DOHH2 (cell line): Measurements from ENCODE around the gene CTCF.
A peak's percentile ranks its signal among the peaks of the same experiment; 100 is the strongest.

Experiments
- H3F3A ChIP-seq: fragments of 200-600 bp; sonication (generic), shearing (Covaris generic); 2 replicates; pipeline ENCODE4 v1.6.0; 2016; ENCODE audit warnings: antibody characterized with exemption, mild to moderate bottlenecking; ENCODE audit not compliant: control insufficient read depth, insufficient read depth
- H3K27ac ChIP-seq: fragments of 200-600 bp; sonication (generic); 2 replicates; pipeline ENCODE4 v1.5.1; 2014; ENCODE audit warnings: low read depth, mild to moderate bottlenecking, low read length, moderate library complexity
- H3K27me3 ChIP-seq: fragments of 200-600 bp; sonication (generic); 2 replicates; pipeline ENCODE4 v1.6.1; 2014; ENCODE audit warnings: mild to moderate bottlenecking, low read length, mixed read lengths; ENCODE audit not compliant: control insufficient read depth
- H3K36me3 ChIP-seq: fragments of 200-600 bp; sonication (generic); 2 replicates; pipeline ENCODE4 v1.6.1; 2014; ENCODE audit warnings: mild to moderate bottlenecking, low read length, moderate library complexity, mixed read lengths; ENCODE audit not compliant: control insufficient read depth
- H3K4me1 ChIP-seq: fragments of 200-600 bp; sonication (generic); 2 replicates; pipeline ENCODE4 v1.6.1; 2014; ENCODE audit warnings: mild to moderate bottlenecking, low read length, mixed read lengths; ENCODE audit not compliant: control insufficient read depth
- H3K4me2 ChIP-seq: fragments of 200-600 bp; sonication (generic); 2 replicates; pipeline ENCODE4 v1.6.0; 2014; ENCODE audit warnings: mild to moderate bottlenecking, low read length, moderate library complexity
- H3K4me3 ChIP-seq: fragments of 200-600 bp; sonication (generic); 2 replicates; pipeline ENCODE4 v1.5.1; 2014; ENCODE audit warnings: mild to moderate bottlenecking, low read length, mixed read lengths
- H3K79me2 ChIP-seq: fragments of 200-600 bp; sonication (generic); 2 replicates; pipeline ENCODE4 v1.6.1; 2014; ENCODE audit warnings: mild to moderate bottlenecking, low read length, mixed read lengths; ENCODE audit not compliant: control insufficient read depth
- H3K9me2 ChIP-seq: fragments of 200-600 bp; sonication (generic); replicated peaks from 2 replicates; pipeline ENCODE4 v1.6.1; 2014; ENCODE audit warnings: mild to moderate bottlenecking, low read length, mixed read lengths; ENCODE audit not compliant: control insufficient read depth
- H3K9me3 ChIP-seq: fragments of 200-600 bp; sonication (generic); 2 replicates; pipeline ENCODE4 v1.6.1; 2014; ENCODE audit warnings: antibody characterized with exemption, low read length, mixed read lengths; ENCODE audit not compliant: control insufficient read depth, insufficient read depth
- H4K20me1 ChIP-seq: fragments of 200-600 bp; sonication (generic); 2 replicates; pipeline ENCODE4 v1.6.0; 2014; ENCODE audit warnings: low read depth, mild to moderate bottlenecking, antibody characterized with exemption, low read length, moderate library complexity; ENCODE audit not compliant: control insufficient read depth, insufficient read depth
- EZH2phosphoT487 ChIP-seq: fragments of 200-600 bp; sonication (generic); IDR thresholded peaks from 2 replicates; pipeline ENCODE4 v1.6.1; 2017; ENCODE audit warnings: borderline replicate concordance, mild to moderate bottlenecking, antibody characterized with exemption, low read length, moderate library complexity, mixed read lengths
- TF ChIP-seq, protein P1 (sequence below): fragments of 200-600 bp; sonication (generic); IDR thresholded peaks from one replicate; pipeline ENCODE4 v1.5.1; 2014; ENCODE audit warnings: antibody characterized with exemption, mild to moderate bottlenecking, low read depth, low read length; ENCODE audit not compliant: poor library complexity, severe bottlenecking

Gene CTCF

DNA sequence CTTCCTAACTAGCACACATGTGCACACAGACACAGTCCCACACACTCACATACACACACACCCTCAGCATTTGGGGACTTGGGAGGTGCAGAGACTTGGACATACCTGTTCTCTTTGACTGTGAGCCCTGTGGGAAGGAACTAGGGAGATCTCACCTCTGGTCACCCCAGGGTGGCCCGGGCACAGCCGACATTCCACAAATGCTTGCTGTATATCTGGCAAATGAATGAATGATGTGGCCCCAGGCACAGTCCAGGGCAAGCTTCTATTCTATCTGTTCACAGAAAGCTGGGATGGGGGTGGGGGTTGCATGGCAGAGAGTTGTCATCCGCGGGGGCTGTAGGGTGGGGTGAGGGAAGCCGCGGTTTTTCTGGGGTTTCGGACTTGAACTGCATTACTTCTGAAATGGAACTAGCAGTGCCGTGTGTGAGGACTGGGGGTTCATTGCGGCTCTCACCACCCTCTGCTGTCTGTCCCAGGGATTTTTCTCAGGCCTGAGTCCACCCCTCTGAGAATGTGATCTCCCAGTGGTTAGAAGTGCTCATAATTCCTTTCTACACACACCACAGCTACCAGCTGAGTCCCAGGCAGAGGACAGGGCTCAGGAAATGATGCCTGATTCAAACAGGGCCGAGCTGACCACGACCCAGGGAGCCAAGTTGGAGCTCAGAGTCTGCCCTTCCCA is 37.0 kb upstream of the CTCF start:
- no peak overlapping the region for H3K4me3 ChIP-seq
- no peak overlapping the region for H3K27ac ChIP-seq
- peaks cover 9% of the 10 kb centered on the region for H3K27me3 ChIP-seq
- H4K20me1 ChIP-seq, result no peaks in the 10 kb centered on the region
- peaks cover 35% of the 10 kb centered on the region for H3K4me1 ChIP-seq
- H3K4me2 ChIP-seq, result no peak overlapping the region
- H3F3A ChIP-seq, result peaks cover 2% of the 10 kb centered on the region; the same call in 1 of the 2 replicates
- H3K9me3 ChIP-seq, result no peaks in the 10 kb centered on the region
- H3K9me2 ChIP-seq, result no peaks in the 10 kb centered on the region
- H3K79me2 ChIP-seq, result no peaks in the 10 kb centered on the region; the same call in 1 of the 2 replicates
- TF ChIP-seq EZH2phosphoT487, result no peak
- TF ChIP-seq, protein P1, sequence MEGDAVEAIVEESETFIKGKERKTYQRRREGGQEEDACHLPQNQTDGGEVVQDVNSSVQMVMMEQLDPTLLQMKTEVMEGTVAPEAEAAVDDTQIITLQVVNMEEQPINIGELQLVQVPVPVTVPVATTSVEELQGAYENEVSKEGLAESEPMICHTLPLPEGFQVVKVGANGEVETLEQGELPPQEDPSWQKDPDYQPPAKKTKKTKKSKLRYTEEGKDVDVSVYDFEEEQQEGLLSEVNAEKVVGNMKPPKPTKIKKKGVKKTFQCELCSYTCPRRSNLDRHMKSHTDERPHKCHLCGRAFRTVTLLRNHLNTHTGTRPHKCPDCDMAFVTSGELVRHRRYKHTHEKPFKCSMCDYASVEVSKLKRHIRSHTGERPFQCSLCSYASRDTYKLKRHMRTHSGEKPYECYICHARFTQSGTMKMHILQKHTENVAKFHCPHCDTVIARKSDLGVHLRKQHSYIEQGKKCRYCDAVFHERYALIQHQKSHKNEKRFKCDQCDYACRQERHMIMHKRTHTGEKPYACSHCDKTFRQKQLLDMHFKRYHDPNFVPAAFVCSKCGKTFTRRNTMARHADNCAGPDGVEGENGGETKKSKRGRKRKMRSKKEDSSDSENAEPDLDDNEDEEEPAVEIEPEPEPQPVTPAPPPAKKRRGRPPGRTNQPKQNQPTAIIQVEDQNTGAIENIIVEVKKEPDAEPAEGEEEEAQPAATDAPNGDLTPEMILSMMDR, result no peak
- no peaks in the 10 kb centered on the region for H3K36me3 ChIP-seq

DNA sequence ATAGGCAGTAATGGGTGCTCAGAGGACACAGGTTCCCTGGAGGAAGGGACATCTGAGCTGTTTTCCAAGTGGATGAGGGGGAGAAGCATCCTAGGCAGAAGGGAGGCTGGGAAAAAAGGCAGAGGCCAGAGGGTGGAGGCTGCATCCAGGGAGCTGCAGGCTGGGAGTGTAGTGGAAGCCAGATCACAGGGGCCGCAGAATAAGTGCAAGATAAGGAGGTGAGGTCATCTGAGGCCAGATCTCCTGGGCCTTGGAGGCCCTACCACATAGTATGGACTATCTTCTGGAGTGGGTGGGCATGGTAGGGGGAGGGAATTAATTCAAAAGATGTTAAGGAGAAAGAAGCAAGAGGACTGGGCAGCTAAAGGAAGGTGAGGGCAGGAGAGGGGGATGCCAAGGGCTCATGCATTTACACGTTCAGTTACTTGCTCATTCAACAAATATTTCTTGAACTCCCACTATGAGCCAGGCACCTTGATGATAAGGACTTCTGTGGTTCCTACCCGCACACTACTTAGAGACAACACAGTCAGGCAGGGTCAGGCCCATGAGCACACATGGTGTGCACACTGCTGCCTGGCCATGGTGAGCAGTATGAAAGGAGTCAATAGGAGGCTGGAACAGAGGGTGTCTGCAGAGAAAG is 36.1 kb upstream of the CTCF start:
- no peak overlapping the region for H3K4me3 ChIP-seq
- peaks cover 6% of the 10 kb centered on the region for H3F3A ChIP-seq
- H3K4me2 ChIP-seq, result no peak overlapping the region
- no peaks in the 10 kb centered on the region for H3K9me3 ChIP-seq
- no peak for TF ChIP-seq EZH2phosphoT487
- TF ChIP-seq, protein P1, result no peak
- peaks cover 36% of the 10 kb centered on the region for H3K4me1 ChIP-seq
- no peaks in the 10 kb centered on the region for H3K9me2 ChIP-seq
- H3K36me3 ChIP-seq, result no peaks in the 10 kb centered on the region
- H3K27me3 ChIP-seq, result peaks cover 9% of the 10 kb centered on the region
- H4K20me1 ChIP-seq, result no peaks in the 10 kb centered on the region
- peaks cover 4% of the 10 kb centered on the region for H3K79me2 ChIP-seq
- no peak overlapping the region for H3K27ac ChIP-seq

DNA sequence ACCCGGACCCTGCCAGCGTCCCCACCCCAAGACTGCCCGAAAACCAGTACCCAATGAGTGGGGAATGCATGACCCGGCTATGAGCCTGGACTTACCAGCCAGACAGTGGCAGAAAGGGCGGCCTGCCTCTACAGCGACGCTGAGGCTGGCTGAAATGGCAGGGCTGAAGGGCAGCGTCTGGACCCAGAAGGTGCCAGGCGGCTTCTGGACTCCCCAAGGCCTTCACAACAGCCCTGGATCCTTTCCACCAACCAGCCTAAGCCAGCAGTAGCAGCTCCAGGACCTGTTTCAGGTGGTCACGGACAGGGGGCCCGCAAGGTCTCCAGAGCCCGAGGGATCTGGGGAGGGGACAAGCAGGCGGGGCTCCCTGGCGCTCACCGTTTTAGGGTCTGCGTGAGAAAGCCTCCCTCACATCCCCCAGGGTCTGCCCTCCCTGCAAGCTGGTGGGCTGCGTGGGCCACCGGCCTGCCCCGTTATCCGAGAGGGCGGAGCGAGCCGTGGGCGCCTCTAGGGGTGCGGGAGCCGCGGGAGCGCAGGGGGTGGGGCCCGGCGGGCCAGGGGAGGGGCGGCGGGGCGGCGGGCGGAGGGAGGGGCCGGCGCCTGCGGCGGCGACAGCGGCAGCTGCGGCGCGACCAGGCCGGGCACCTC is 34.0 kb upstream of the CTCF start, which contains the start of gene RIPOR1:
TSS of gene RIPOR1 (plus strand) at position 608 of the 648 bp plus-strand sequence. CDS start 9,618 bp downstream, outside the sequence.
- Histone ChIP-seq H3K9me2 (no peaks in the 10 kb centered on the region), H3K36me3 (no peaks in the 10 kb centered on the region), H3K9me3 (no peaks in the 10 kb centered on the region), H3F3A (peaks cover 12% of the 10 kb centered on the region), H3K4me1 (peaks cover 51% of the 10 kb centered on the region), H3K79me2 (peaks cover 8% of the 10 kb centered on the region), H3K27me3 (peaks cover 9% of the 10 kb centered on the region), H4K20me1 (0 out of 2 replicates have a peak, but pooled peaks cover 4% of the 10 kb centered on the region), H3K4me3 (peak within 1 kb of the TSS; percentile 85), H3K27ac (peak within 1 kb of the TSS; percentile 89), H3K4me2 (peak within 1 kb of the TSS; percentile 98)
- TF ChIP-seq EZH2phosphoT487, result no peak
- TF ChIP-seq, protein P1, result no peak
